OCI-LY3 (cell line): Measurements from ENCODE around the gene ARHGAP26.

Experiments used
- H2AFZ ChIP-seq: fragments of 200-600, 300-600 bp; shearing (Covaris generic); 2 replicates; pipeline ENCODE4 v1.6.0; 2014; ENCODE audit warnings: antibody characterized with exemption, low read depth, low read length
- H3K27ac ChIP-seq: fragments of 200-600, 300-600 bp; sonication (generic); 2 replicates; pipeline ENCODE4 v1.5.1; 2014; ENCODE audit warnings: mild to moderate bottlenecking, low read length, moderate library complexity, mixed read lengths
- H3K27me3 ChIP-seq: fragments of 200-600, 300-600 bp; sonication (generic); 2 replicates; pipeline ENCODE4 v1.6.1; 2014; ENCODE audit warnings: low read depth, low read length, mixed read lengths
- H3K36me3 ChIP-seq: fragments of 200-600, 300-600 bp; sonication (generic); replicated peaks from 2 replicates; pipeline ENCODE3; 2014; ENCODE audit warnings: low read depth, low read length, mixed read lengths
- H3K4me1 ChIP-seq: fragments of 300-600, 200-600 bp; sonication (generic); 2 replicates; pipeline ENCODE4 v1.6.1; 2014; ENCODE audit warnings: low read length, mixed read lengths
- H3K4me2 ChIP-seq: fragments of 200-600, 300-600 bp; sonication (generic); 2 replicates; pipeline ENCODE4 v1.6.1; 2014; ENCODE audit warnings: low read length, mixed read lengths
- H3K4me3 ChIP-seq: fragments of 300-600, 200-600 bp; sonication (generic); 2 replicates; pipeline ENCODE4 v1.5.1; 2014; ENCODE audit warnings: antibody characterized with exemption, mild to moderate bottlenecking, low read length, moderate library complexity
- H3K79me2 ChIP-seq: fragments of 300-600, 200-600 bp; shearing (Covaris generic); 2 replicates; pipeline ENCODE4 v1.6.1; 2014; ENCODE audit warnings: mild to moderate bottlenecking, low read length, mixed read lengths
- H3K9ac ChIP-seq: fragments of 300-600, 200-600 bp; shearing (Covaris generic); 2 replicates; pipeline ENCODE4 v1.6.0; 2014; ENCODE audit warnings: mild to moderate bottlenecking, low read length, moderate library complexity
- H3K9me3 ChIP-seq: fragments of 200-600, 300-600 bp; shearing (Covaris generic); 2 replicates; pipeline ENCODE4 v1.6.1; 2014; ENCODE audit warnings: low read length, mixed read lengths; ENCODE audit not compliant: insufficient read depth
- H4K20me1 ChIP-seq: fragments of 200-600, 300-600 bp; sonication (generic); 2 replicates; pipeline ENCODE4 v1.6.1; 2016; ENCODE audit warnings: low read length, mixed read lengths; ENCODE audit not compliant: insufficient read depth
- CTCF ChIP-seq: fragments of 200-600, 300-600 bp; sonication (generic); IDR thresholded peaks from 2 replicates; pipeline ENCODE4 v1.5.1; 2014; ENCODE audit warnings: antibody characterized with exemption, low read length, low read depth
- EZH2phosphoT487 ChIP-seq: fragments of 200-600 bp; shearing (Covaris generic); IDR thresholded peaks from 2 replicates; pipeline ENCODE4 v1.6.1; 2018; ENCODE audit warnings: antibody characterized with exemption, mixed run types, low read depth

The ARHGAP26 gene, protein sequence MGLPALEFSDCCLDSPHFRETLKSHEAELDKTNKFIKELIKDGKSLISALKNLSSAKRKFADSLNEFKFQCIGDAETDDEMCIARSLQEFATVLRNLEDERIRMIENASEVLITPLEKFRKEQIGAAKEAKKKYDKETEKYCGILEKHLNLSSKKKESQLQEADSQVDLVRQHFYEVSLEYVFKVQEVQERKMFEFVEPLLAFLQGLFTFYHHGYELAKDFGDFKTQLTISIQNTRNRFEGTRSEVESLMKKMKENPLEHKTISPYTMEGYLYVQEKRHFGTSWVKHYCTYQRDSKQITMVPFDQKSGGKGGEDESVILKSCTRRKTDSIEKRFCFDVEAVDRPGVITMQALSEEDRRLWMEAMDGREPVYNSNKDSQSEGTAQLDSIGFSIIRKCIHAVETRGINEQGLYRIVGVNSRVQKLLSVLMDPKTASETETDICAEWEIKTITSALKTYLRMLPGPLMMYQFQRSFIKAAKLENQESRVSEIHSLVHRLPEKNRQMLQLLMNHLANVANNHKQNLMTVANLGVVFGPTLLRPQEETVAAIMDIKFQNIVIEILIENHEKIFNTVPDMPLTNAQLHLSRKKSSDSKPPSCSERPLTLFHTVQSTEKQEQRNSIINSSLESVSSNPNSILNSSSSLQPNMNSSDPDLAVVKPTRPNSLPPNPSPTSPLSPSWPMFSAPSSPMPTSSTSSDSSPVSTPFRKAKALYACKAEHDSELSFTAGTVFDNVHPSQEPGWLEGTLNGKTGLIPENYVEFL

GRCh38 chr5:142769793-142770649 lies at the start of gene ARHGAP26:
TSS of gene ARHGAP26 (plus strand) at chr5:142770377. CDS start at chr5:142770762, 385 bp downstream.
- Histone ChIP-seq H3K4me1 (peaks cover 9% of the 10 kb centered on the region; the same call in 1 of the 2 replicates), H3K79me2 (no peaks in the 10 kb centered on the region), H3K27ac (peak within 1 kb of the TSS; percentile 22; the same call in 1 of the 2 replicates), H2AFZ (peak within 1 kb of the TSS; percentile 81), H3K27me3 (peaks cover 21% of the 10 kb centered on the region), H3K9ac (peak within 1 kb of the TSS; percentile 67), H4K20me1 (no peaks in the 10 kb centered on the region), H3K9me3 (no peaks in the 10 kb centered on the region), H3K36me3 (no peaks in the 10 kb centered on the region), H3K4me3 (peak within 1 kb of the TSS; percentile 96), H3K4me2 (peak within 1 kb of the TSS; percentile 99)
- no peak for TF ChIP-seq EZH2phosphoT487
- peak; percentile 14; the same call in 1 of the 2 replicates for TF ChIP-seq CTCF

DNA sequence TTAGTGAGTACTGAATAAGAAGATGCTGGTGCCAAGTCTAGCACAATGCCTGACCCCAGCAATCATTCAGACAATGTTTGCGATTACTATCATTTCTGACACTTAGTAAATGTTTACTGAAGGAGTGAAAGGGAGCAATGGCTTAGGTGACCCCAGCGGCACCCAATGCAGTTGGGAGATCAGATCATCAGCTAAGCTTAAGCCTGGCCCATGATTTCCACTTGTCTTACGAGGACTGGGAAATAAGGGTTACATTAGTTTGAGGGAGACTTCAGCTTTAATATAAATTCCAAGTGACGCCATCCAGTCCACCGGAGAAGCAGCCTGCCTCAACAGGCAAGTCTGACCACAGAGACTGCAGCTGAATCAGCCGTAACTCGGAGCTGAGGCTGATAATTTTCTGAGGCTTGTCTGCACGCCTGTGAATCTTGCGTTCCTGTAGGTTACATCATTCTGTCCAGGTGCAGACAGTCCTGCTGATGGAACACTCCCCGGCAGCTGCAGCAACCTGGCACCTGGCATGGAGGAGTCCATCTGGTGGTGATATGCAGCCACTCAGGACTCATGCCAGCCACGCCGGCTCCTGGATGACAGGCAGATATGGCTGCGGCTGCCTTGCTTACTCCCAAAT lies 49.4 kb upstream of the ARHGAP26 start:
- H4K20me1 ChIP-seq = no peaks in the 10 kb centered on the region
- no peak overlapping the region for H3K9ac ChIP-seq
- H3K27me3 ChIP-seq = peaks cover 5% of the 10 kb centered on the region; the same call in 1 of the 2 replicates
- H3K9me3 ChIP-seq = no peaks in the 10 kb centered on the region
- no peak overlapping the region for H3K27ac ChIP-seq
- no peak overlapping the region for H2AFZ ChIP-seq
- no peaks in the 10 kb centered on the region for H3K79me2 ChIP-seq
- peaks cover 25% of the 10 kb centered on the region for H3K4me1 ChIP-seq
- peak overlapping the region; percentile 51 for H3K4me2 ChIP-seq
- TF ChIP-seq CTCF = no peak
- no peak for TF ChIP-seq EZH2phosphoT487
- H3K4me3 ChIP-seq = peak overlapping the region; percentile 31
- H3K36me3 ChIP-seq = no peaks in the 10 kb centered on the region

- Histone ChIP-seq H3K36me3 (no peaks in the 10 kb centered on the region), H2AFZ (no peak overlapping the region), H3K27me3 (no peaks in the 10 kb centered on the region), H4K20me1 (no peaks in the 10 kb centered on the region), H3K9ac (no peak overlapping the region), H3K4me3 (no peak overlapping the region), H3K27ac (no peak overlapping the region), H3K9me3 (no peaks in the 10 kb centered on the region), H3K4me2 (no peak overlapping the region), H3K4me1 (peaks cover 34% of the 10 kb centered on the region), H3K79me2 (no peaks in the 10 kb centered on the region)
- TF ChIP-seq EZH2phosphoT487 (no peak), CTCF (no peak)
Observed at GRCh38 chr5:142722146-142722545, 48.0 kb upstream of the ARHGAP26 start.
